MM.1S (cell line): ENCODE results near the gene TMEM121B.
A peak's percentile ranks its signal among the peaks of the same experiment; 100 is the strongest.

Experiments
- DNase-seq: peaks from one replicate; pipeline ENCODE4 v3.0.0-alpha.2; 2015
- H2AFZ ChIP-seq: fragments of 300-600 bp; sonication (generic); 2 replicates; pipeline ENCODE4 v1.6.0; 2016; ENCODE audit warnings: antibody characterized with exemption, low read length
- H3F3A ChIP-seq: fragments of 300-600 bp; sonication (generic); 2 replicates; pipeline ENCODE4 v1.6.1; 2016; ENCODE audit warnings: mild to moderate bottlenecking, antibody characterized with exemption, low read length, moderate library complexity, mixed read lengths; ENCODE audit not compliant: insufficient read depth
- H3K27ac ChIP-seq: fragments of 300-600 bp; sonication (generic); 2 replicates; pipeline ENCODE4 v1.5.1; 2016; ENCODE audit warnings: mild to moderate bottlenecking, low read length
- H3K27me3 ChIP-seq: fragments of 300-600 bp; sonication (generic); replicated peaks from 2 replicates; pipeline ENCODE4 v1.6.0; 2016; ENCODE audit warnings: low read length; ENCODE audit not compliant: insufficient read depth
- H3K36me3 ChIP-seq: fragments of 300-600 bp; sonication (generic); replicated peaks from 2 replicates; pipeline ENCODE4 v1.6.1; 2016; ENCODE audit warnings: mild to moderate bottlenecking, low read length, mixed read lengths; ENCODE audit not compliant: insufficient read depth
- H3K4me1 ChIP-seq: fragments of 300-600 bp; sonication (generic); 2 replicates; pipeline ENCODE4 v1.6.1; 2016; ENCODE audit warnings: low read length, mixed read lengths
- H3K4me2 ChIP-seq: fragments of 300-600 bp; sonication (generic); 2 replicates; pipeline ENCODE4 v1.6.0; 2016; ENCODE audit warnings: low read depth, low read length
- H3K4me3 ChIP-seq: fragments of 300-600 bp; sonication (generic); 2 replicates; pipeline ENCODE4 v1.5.1; 2016; ENCODE audit warnings: low read length, mixed read lengths
- H3K79me2 ChIP-seq: fragments of 300-600 bp; sonication (generic); 2 replicates; pipeline ENCODE4 v1.6.1; 2016; ENCODE audit warnings: mixed run types, low read length, mixed read lengths
- H3K9ac ChIP-seq: fragments of 300-600 bp; sonication (generic); 2 replicates; pipeline ENCODE4 v1.6.1; 2016; ENCODE audit warnings: low read length, mixed read lengths
- H3K9me2 ChIP-seq: fragments of 300-600 bp; sonication (generic); replicated peaks from 2 replicates; pipeline ENCODE4 v1.6.1; 2016; ENCODE audit warnings: mild to moderate bottlenecking, low read length, mixed read lengths; ENCODE audit not compliant: insufficient read depth
- H3K9me3 ChIP-seq: fragments of 300-600 bp; sonication (generic); replicated peaks from 2 replicates; pipeline ENCODE4 v1.6.1; 2016; ENCODE audit warnings: mild to moderate bottlenecking, low read length, mixed read lengths; ENCODE audit not compliant: insufficient read depth
- H4K20me1 ChIP-seq: fragments of 300-600 bp; sonication (generic); 2 replicates; pipeline ENCODE4 v1.6.1; 2016; ENCODE audit warnings: mild to moderate bottlenecking, low read length, moderate library complexity, mixed read lengths; ENCODE audit not compliant: insufficient read depth
- CTCF ChIP-seq: fragments of 300-600 bp; sonication (generic); IDR thresholded peaks from 2 replicates; pipeline ENCODE4 v1.5.1; 2016; ENCODE audit warnings: antibody characterized with exemption, low read length, mixed read lengths
- EZH2 ChIP-seq: fragments of 300-600 bp; sonication (generic); optimal IDR thresholded peaks from 2 replicates; pipeline ENCODE3; 2017; ENCODE audit warnings: low read depth, mild to moderate bottlenecking, antibody characterized with exemption, low read length, mixed read lengths
- EZH2phosphoT487 ChIP-seq: fragments of 300-600 bp; sonication (generic); IDR thresholded peaks from 2 replicates; pipeline ENCODE4 v1.6.1; 2018; ENCODE audit warnings: antibody characterized with exemption, low read length

TMEM121B gene

GRCh38 chr22:17106785-17107546 lies 14.2 kb downstream of the TMEM121B start:
- Histone ChIP-seq H4K20me1 (no peaks in the 10 kb centered on the region), H3K4me3 (no peak overlapping the region), H3K4me2 (peak overlapping the region; percentile 18; the same call in 1 of the 2 replicates), H3K27me3 (no peaks in the 10 kb centered on the region), H3K9me3 (no peaks in the 10 kb centered on the region), H3K27ac (peak overlapping the region; percentile 31; the same call in 1 of the 2 replicates), H2AFZ (0 out of 2 replicates have a peak overlapping the region, but pooled peaks have one; percentile 3), H3K79me2 (no peaks in the 10 kb centered on the region), H3K9ac (no peak overlapping the region), H3K9me2 (no peaks in the 10 kb centered on the region), H3K36me3 (no peaks in the 10 kb centered on the region), H3K4me1 (no peaks in the 10 kb centered on the region), H3F3A (0 out of 2 replicates have a peak, but pooled peaks cover 4% of the 10 kb centered on the region)
- TF ChIP-seq EZH2, result no peak
- TF ChIP-seq CTCF, result no peak
- no peak for TF ChIP-seq EZH2phosphoT487
- DNase-seq, result no peak

- TF ChIP-seq CTCF (peak; percentile 19; the same call in 1 of the 2 replicates), EZH2 (no peak)
- DNase-seq, result no peak
- H3K4me2 ChIP-seq, result no peak overlapping the region
- no peaks in the 10 kb centered on the region for H4K20me1 ChIP-seq
- H3K9ac ChIP-seq, result no peak overlapping the region
- no peaks in the 10 kb centered on the region for H3K79me2 ChIP-seq
- H3F3A ChIP-seq, result 0 out of 2 replicates have a peak, but pooled peaks cover 4% of the 10 kb centered on the region
- peak overlapping the region; percentile 31; the same call in 1 of the 2 replicates for H3K27ac ChIP-seq
- H3K9me3 ChIP-seq, result no peaks in the 10 kb centered on the region
- H3K4me1 ChIP-seq, result no peaks in the 10 kb centered on the region
- H3K27me3 ChIP-seq, result no peaks in the 10 kb centered on the region
- H3K36me3 ChIP-seq, result no peaks in the 10 kb centered on the region
- H2AFZ ChIP-seq, result no peak overlapping the region
- H3K9me2 ChIP-seq, result no peaks in the 10 kb centered on the region
- H3K4me3 ChIP-seq, result no peak overlapping the region
Observed at GRCh38 chr22:17106161-17106784, 14.9 kb downstream of the TMEM121B start.

- Histone ChIP-seq H3K9me2 (no peaks in the 10 kb centered on the region), H3K4me3 (no peak overlapping the region), H3K4me2 (no peak overlapping the region), H3K27me3 (no peaks in the 10 kb centered on the region), H3K9ac (no peak overlapping the region), H3K79me2 (no peaks in the 10 kb centered on the region), H3F3A (0 out of 2 replicates have a peak, but pooled peaks cover 4% of the 10 kb centered on the region), H3K36me3 (no peaks in the 10 kb centered on the region), H2AFZ (no peak overlapping the region), H3K4me1 (no peaks in the 10 kb centered on the region), H3K9me3 (no peaks in the 10 kb centered on the region), H3K27ac (no peak overlapping the region), H4K20me1 (no peaks in the 10 kb centered on the region)
- DNase-seq, result no peak
- TF ChIP-seq EZH2 (no peak), EZH2phosphoT487 (no peak), CTCF (no peak)
Observed at GRCh38 chr22:17105143-17106129, 15.7 kb downstream of the TMEM121B start.
